ENCODE measurements around the gene LIFR. TPM values are rescaled to one million over a fixed set of nuclear protein-coding genes. Genes with fewer than 3 reads are reported as not detected.

LIFR gene
- polyA plus RNA-seq, 1 of the 3 experiments (the other 2 are of a cell fraction) = 3.8 TPM

DNA sequence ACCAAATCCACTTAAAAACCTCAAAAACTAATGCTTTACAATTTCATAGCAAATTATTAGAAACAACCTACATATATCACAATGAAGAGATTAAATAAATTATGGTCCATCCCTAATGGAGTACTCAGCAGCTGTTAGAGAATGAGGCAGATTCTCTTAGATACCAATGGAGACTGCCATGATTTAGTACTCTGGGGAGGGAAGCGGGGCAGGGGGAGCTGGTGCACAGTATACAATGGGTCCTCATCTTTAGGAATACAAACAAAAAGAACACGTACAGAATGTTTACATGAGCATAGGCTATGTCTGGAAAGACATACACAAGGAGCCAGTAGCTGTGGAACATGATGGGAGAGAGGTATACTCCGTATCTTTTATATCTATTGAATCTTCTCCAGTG is 2.0 kb downstream of the LIFR start:
- H3K27ac ChIP-seq (ENCODE audit: low read depth in 2 of 2, low read length in 1 of 2) = no peak overlapping the region
- 0 out of 2 replicates have a peak, but pooled peaks cover 4% of the 10 kb centered on the region for H4K20me1 ChIP-seq (ENCODE audit: insufficient read depth)
- peak overlapping the region in 1 of 2 experiments; percentile 91; a peak in 2 of 4 replicates for H3K4me3 ChIP-seq (ENCODE audit: low read depth in 2 of 2, low read length in 1 of 2)
- POLR2A ChIA-PET = no interaction called here
- H3K79me2 ChIP-seq (ENCODE audit: insufficient read depth) = peaks cover 21% of the 10 kb centered on the region; the same call in 1 of the 2 replicates
- no peak for DNase-seq
- no peaks in the 10 kb centered on the region for H3K9me3 ChIP-seq
- 86% methylated on average over 3 of the region's 3 CpGs for WGBS (ENCODE audit: low lambda C conversion rate)
- TF ChIP-seq FOXJ3 (CRISPR knock-in tag; IDR thresholded peaks at IDR 0.05) = no peak
- no peak for TF ChIP-seq JUND (IDR thresholded peaks at IDR 0.05)
- TF ChIP-seq SMC3 (IDR thresholded peaks at IDR 0.05; ENCODE audit: low read depth, low read length) = no peak
- no peak for TF ChIP-seq RFX5 (IDR thresholded peaks at IDR 0.05; ENCODE audit: low read length)
- TF ChIP-seq NFIC (IDR thresholded peaks at IDR 0.05; ENCODE audit: borderline replicate concordance) = no peak
- TF ChIP-seq MEF2A (IDR thresholded peaks at IDR 0.05; ENCODE audit: borderline replicate concordance, low read depth) = no peak
- TF ChIP-seq CHD2 (IDR thresholded peaks at IDR 0.05; ENCODE audit: low read length, partially characterized antibody) = no peak
- TF ChIP-seq YY1 (IDR thresholded peaks at IDR 0.05; ENCODE audit: low read depth) = no peak
- no peak for TF ChIP-seq ELF1 (IDR thresholded peaks at IDR 0.05)
- no peak for TF ChIP-seq USF2 (IDR thresholded peaks at IDR 0.05; ENCODE audit: borderline replicate concordance, low read depth, low read length)
- no peak for TF ChIP-seq RAD21 (IDR thresholded peaks at IDR 0.05; ENCODE audit: low read length)
- no peak for TF ChIP-seq GATA2 (CRISPR knock-in tag; IDR thresholded peaks at IDR 0.05)
- TF ChIP-seq TEAD4 (IDR thresholded peaks at IDR 0.05; ENCODE audit: borderline replicate concordance, insufficient read depth) = no peak
- TF ChIP-seq GABPA (IDR thresholded peaks at IDR 0.05; ENCODE audit: low read depth) = no peak
- TF ChIP-seq TCF12 (IDR thresholded peaks at IDR 0.05) = no peak
- TF ChIP-seq, protein P1, sequence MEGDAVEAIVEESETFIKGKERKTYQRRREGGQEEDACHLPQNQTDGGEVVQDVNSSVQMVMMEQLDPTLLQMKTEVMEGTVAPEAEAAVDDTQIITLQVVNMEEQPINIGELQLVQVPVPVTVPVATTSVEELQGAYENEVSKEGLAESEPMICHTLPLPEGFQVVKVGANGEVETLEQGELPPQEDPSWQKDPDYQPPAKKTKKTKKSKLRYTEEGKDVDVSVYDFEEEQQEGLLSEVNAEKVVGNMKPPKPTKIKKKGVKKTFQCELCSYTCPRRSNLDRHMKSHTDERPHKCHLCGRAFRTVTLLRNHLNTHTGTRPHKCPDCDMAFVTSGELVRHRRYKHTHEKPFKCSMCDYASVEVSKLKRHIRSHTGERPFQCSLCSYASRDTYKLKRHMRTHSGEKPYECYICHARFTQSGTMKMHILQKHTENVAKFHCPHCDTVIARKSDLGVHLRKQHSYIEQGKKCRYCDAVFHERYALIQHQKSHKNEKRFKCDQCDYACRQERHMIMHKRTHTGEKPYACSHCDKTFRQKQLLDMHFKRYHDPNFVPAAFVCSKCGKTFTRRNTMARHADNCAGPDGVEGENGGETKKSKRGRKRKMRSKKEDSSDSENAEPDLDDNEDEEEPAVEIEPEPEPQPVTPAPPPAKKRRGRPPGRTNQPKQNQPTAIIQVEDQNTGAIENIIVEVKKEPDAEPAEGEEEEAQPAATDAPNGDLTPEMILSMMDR (IDR thresholded peaks at IDR 0.05) = no peak
- TF ChIP-seq, protein P2, sequence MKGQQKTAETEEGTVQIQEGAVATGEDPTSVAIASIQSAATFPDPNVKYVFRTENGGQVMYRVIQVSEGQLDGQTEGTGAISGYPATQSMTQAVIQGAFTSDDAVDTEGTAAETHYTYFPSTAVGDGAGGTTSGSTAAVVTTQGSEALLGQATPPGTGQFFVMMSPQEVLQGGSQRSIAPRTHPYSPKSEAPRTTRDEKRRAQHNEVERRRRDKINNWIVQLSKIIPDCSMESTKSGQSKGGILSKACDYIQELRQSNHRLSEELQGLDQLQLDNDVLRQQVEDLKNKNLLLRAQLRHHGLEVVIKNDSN (IDR thresholded peaks at IDR 0.05; ENCODE audit: borderline replicate concordance, low read depth) = no peak
- TF ChIP-seq IRF3 (IDR thresholded peaks at IDR 0.05; ENCODE audit: low read depth, low read length) = no peak
- peaks cover 0 to 13% of the 10 kb centered on the region in 2 experiments; a peak in 3 of 4 replicates for H3K4me1 ChIP-seq (ENCODE audit: control insufficient read depth in 1 of 2, insufficient read depth in 2 of 2, low read depth in 1 of 2, low read length in 1 of 2)
- no peak overlapping the region for H3K9ac ChIP-seq
- no peak overlapping the region; the same call in 1 of the 2 replicates for H3K4me2 ChIP-seq
- no peaks in the 10 kb centered on the region for H3K27me3 ChIP-seq (ENCODE audit: insufficient read depth)
- peaks cover 4% of the 10 kb centered on the region for H3F3A ChIP-seq (replicated peaks; ENCODE audit: insufficient read depth)
- H2AFZ ChIP-seq (ENCODE audit: low read depth) = no peak overlapping the region
- no peaks in the 10 kb centered on the region for H3K9me2 ChIP-seq
- no peaks in the 10 kb centered on the region for H3K36me3 ChIP-seq (replicated peaks in 1 of 2; ENCODE audit: control insufficient read depth in 1 of 2, insufficient read depth in 2 of 2, low read length in 1 of 2)
- CTCF ChIA-PET = interaction anchor here (0.8 to 5.0 kb wide), 4 partner anchors 76 to 255 kb away, joined by 3 to 41 read pairs (median 5); no protein-coding TSS in a partner anchor

Measured in SK-N-SH (cell line).